NCI-H1417 treated with DMSO at 0.1 percent for 48 hours (cell line): Measurements from ENCODE around the gene PRR20B.
"Not testable (repeated sequence)": the region's sequence is repeated elsewhere in the genome, so short reads cannot be mapped to it uniquely, and the experiment has no call there.

Source experiments
- DNase-seq: peaks from one replicate; lab custom pipeline; 2025; lab: John Stamatoyannopoulos, UW

Gene PRR20B

GRCh38 chr13:57147188-57147587 lies at the start of gene PRR20B:
TSS of gene PRR20B (plus strand) at chr13:57147488. CDS start at chr13:57147875, 387 bp downstream.
- not testable (repeated sequence) for DNase-seq

- DNase-seq = no peak
These were observed 32.3 kb upstream of the PRR20B start for GRCh38 chr13:57114945-57115344.

- DNase-seq = no peak
These were observed 23.6 kb upstream of the PRR20B start for GRCh38 chr13:57123681-57124080.

- DNase-seq = no peak
These were observed 18.4 kb upstream of the PRR20B start for GRCh38 chr13:57128909-57129308.

GRCh38 chr13:57136093-57136492 lies 11.2 kb upstream of the PRR20B start:
- DNase-seq = no peak

- DNase-seq = no peak
These were observed 9.7 kb upstream of the PRR20B start for GRCh38 chr13:57137585-57137984.

GRCh38 chr13:57138988-57139387 lies 8.3 kb upstream of the PRR20B start:
- DNase-seq = no peak

GRCh38 chr13:57139781-57140180 lies 7.5 kb upstream of the PRR20B start:
- DNase-seq = not testable (repeated sequence)

- DNase-seq = not testable (repeated sequence)
These were observed 6.9 kb upstream of the PRR20B start, which contains the start of gene PRR20A for GRCh38 chr13:57140235-57140968. TSS of gene PRR20A (plus strand) at chr13:57140918. CDS start at chr13:57141305, 387 bp downstream.

- DNase-seq = not testable (repeated sequence)
These were observed 818 bp downstream of the PRR20B start for GRCh38 chr13:57148106-57148505.

GRCh38 chr13:57153761-57154160 lies 6.5 kb downstream of the PRR20B start, which contains the start of gene PRR20C:
TSS of gene PRR20C (plus strand) at chr13:57154061. CDS start at chr13:57154448, 387 bp downstream.
- DNase-seq = not testable (repeated sequence)

GRCh38 chr13:57160332-57160731 lies 13.0 kb downstream of the PRR20B start, which contains the start of gene PRR20D:
TSS of gene PRR20D (plus strand) at chr13:57160632. CDS start at chr13:57161019, 387 bp downstream.
- DNase-seq = not testable (repeated sequence)

- not testable (repeated sequence) for DNase-seq
These were observed 19.6 kb downstream of the PRR20B start, which contains the start of gene PRR20E for GRCh38 chr13:57166897-57167296. TSS of gene PRR20E (plus strand) at chr13:57167197. CDS start at chr13:57167584, 387 bp downstream.

- no peak for DNase-seq
These were observed 44.4 kb downstream of the PRR20B start for GRCh38 chr13:57191667-57192066.
